ENCODE data around the gene SPP1. TPM values are rescaled to one million over a fixed set of nuclear protein-coding genes. Genes with fewer than 3 reads are reported as not detected.

SPP1 gene
- total RNA-seq, 1 donor = 7.6 TPM

GRCh38 chr4:88005946-88006345, 30.4 kb downstream of the SPP1 start:
- Histone ChIP-seq H3K9me3 (ENCODE audit: low read depth, low read length) (no peaks in the 10 kb centered on the region), H4K20me1 (ENCODE audit: insufficient read depth, low read length) (peaks cover 2% of the 10 kb centered on the region), H3K4me2 (ENCODE audit: insufficient read depth, low read length) (peak overlapping the region; percentile 57), H3K4me3 (ENCODE audit: insufficient read depth, low read length) (no peak overlapping the region), H3K4me1 (ENCODE audit: insufficient read depth, low read length) (peaks cover 39% of the 10 kb centered on the region), H2AFZ (ENCODE audit: low read length) (no peak overlapping the region), H3K27me3 (ENCODE audit: insufficient read depth, low read length) (no peaks in the 10 kb centered on the region), H3K27ac (ENCODE audit: low read depth, low read length) (peak overlapping the region; percentile 10), H3K36me3 (ENCODE audit: insufficient read depth, low read length) (no peaks in the 10 kb centered on the region), H3K79me2 (ENCODE audit: insufficient read depth, low read length) (peaks cover 28% of the 10 kb centered on the region)
- no peak for DNase-seq (ENCODE audit: insufficient read length, low spot score, missing footprints)
- no peak for TF ChIP-seq CTCF (IDR thresholded peaks at IDR 0.05; ENCODE audit: extremely low read depth, low read depth, low read length)

DNA sequence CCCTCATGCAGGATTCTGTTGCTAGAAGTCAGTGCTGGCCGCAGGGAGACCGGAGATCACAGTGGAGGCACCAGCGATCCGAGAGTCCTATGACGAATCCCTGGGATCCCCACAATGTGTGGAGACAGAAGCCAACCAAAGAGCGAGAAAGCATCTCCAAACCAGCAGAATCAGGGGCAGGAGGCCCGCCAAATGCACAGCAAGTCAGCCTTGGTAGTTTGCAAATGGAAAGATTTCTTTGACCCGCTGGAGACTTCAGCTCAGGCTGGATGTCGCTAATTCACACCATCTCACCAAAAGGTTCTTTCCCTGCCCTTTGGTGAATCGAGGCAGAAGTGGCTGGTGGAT, 31.4 kb downstream of the SPP1 start:
- Histone ChIP-seq H3K27ac (ENCODE audit: low read depth, low read length) (no peak overlapping the region), H3K4me1 (ENCODE audit: insufficient read depth, low read length) (peaks cover 48% of the 10 kb centered on the region), H2AFZ (ENCODE audit: low read length) (peak overlapping the region; percentile 20), H3K4me3 (ENCODE audit: insufficient read depth, low read length) (peak overlapping the region; percentile 77), H3K79me2 (ENCODE audit: insufficient read depth, low read length) (peaks cover 38% of the 10 kb centered on the region), H3K36me3 (ENCODE audit: insufficient read depth, low read length) (no peaks in the 10 kb centered on the region), H3K27me3 (ENCODE audit: insufficient read depth, low read length) (no peaks in the 10 kb centered on the region), H3K9me3 (ENCODE audit: low read depth, low read length) (no peaks in the 10 kb centered on the region), H4K20me1 (ENCODE audit: insufficient read depth, low read length) (peaks cover 7% of the 10 kb centered on the region), H3K4me2 (ENCODE audit: insufficient read depth, low read length) (peak overlapping the region; percentile 63)
- no peak for TF ChIP-seq CTCF (IDR thresholded peaks at IDR 0.05; ENCODE audit: extremely low read depth, low read depth, low read length)
- DNase-seq (ENCODE audit: insufficient read length, low spot score, missing footprints) = peak; percentile 72

GRCh38 chr4:88007304-88008121, 32.0 kb downstream of the SPP1 start, which contains the start of gene PKD2:
PKD2 (plus strand) TSS chr4:88007635; CDS start chr4:88007734, 99 bp downstream.
- H3K79me2 ChIP-seq (ENCODE audit: insufficient read depth, low read length) = peaks cover 44% of the 10 kb centered on the region
- peak within 1 kb of the TSS; percentile 21 for H2AFZ ChIP-seq (ENCODE audit: low read length)
- peak; percentile 95 for DNase-seq (ENCODE audit: insufficient read length, low spot score, missing footprints)
- TF ChIP-seq CTCF (IDR thresholded peaks at IDR 0.05; ENCODE audit: extremely low read depth, low read depth, low read length) = no peak
- H3K4me2 ChIP-seq (ENCODE audit: insufficient read depth, low read length) = peak within 1 kb of the TSS; percentile 92
- H3K4me3 ChIP-seq (ENCODE audit: insufficient read depth, low read length) = peak within 1 kb of the TSS; percentile 77
- H3K9me3 ChIP-seq (ENCODE audit: low read depth, low read length) = no peaks in the 10 kb centered on the region
- H3K36me3 ChIP-seq (ENCODE audit: insufficient read depth, low read length) = no peaks in the 10 kb centered on the region
- peak within 1 kb of the TSS; percentile 74 for H3K27ac ChIP-seq (ENCODE audit: low read depth, low read length)
- peaks cover 10% of the 10 kb centered on the region for H4K20me1 ChIP-seq (ENCODE audit: insufficient read depth, low read length)
- peaks cover 50% of the 10 kb centered on the region for H3K4me1 ChIP-seq (ENCODE audit: insufficient read depth, low read length)
- H3K27me3 ChIP-seq (ENCODE audit: insufficient read depth, low read length) = no peaks in the 10 kb centered on the region

GRCh38 chr4:88008122-88008742, 32.7 kb downstream of the SPP1 start:
- H4K20me1 ChIP-seq (ENCODE audit: insufficient read depth, low read length) = peaks cover 10% of the 10 kb centered on the region
- H3K4me2 ChIP-seq (ENCODE audit: insufficient read depth, low read length) = peak overlapping the region; percentile 92
- H3K4me3 ChIP-seq (ENCODE audit: insufficient read depth, low read length) = peak overlapping the region; percentile 77
- peaks cover 51% of the 10 kb centered on the region for H3K79me2 ChIP-seq (ENCODE audit: insufficient read depth, low read length)
- H3K4me1 ChIP-seq (ENCODE audit: insufficient read depth, low read length) = peaks cover 50% of the 10 kb centered on the region
- no peaks in the 10 kb centered on the region for H3K27me3 ChIP-seq (ENCODE audit: insufficient read depth, low read length)
- H3K9me3 ChIP-seq (ENCODE audit: low read depth, low read length) = no peaks in the 10 kb centered on the region
- no peaks in the 10 kb centered on the region for H3K36me3 ChIP-seq (ENCODE audit: insufficient read depth, low read length)
- H2AFZ ChIP-seq (ENCODE audit: low read length) = peak overlapping the region; percentile 21
- H3K27ac ChIP-seq (ENCODE audit: low read depth, low read length) = peak overlapping the region; percentile 74
- no peak for TF ChIP-seq CTCF (IDR thresholded peaks at IDR 0.05; ENCODE audit: extremely low read depth, low read depth, low read length)
- DNase-seq (ENCODE audit: insufficient read length, low spot score, missing footprints) = peak; percentile 90

Measured in osteoblast (primary cell).